AG09309 (cell line): Measurements from ENCODE around the gene TREM1.

Experiments used
- DNase-seq: peaks from one replicate; pipeline ENCODE4 v3.0.0-alpha.2; 2010; ENCODE audit warnings: low read depth
- H3K4me3 ChIP-seq: 2 replicates; pipeline ENCODE4 v1.5.1; 2011; ENCODE audit warnings: mild to moderate bottlenecking, low read depth, low read length, moderate library complexity; ENCODE audit not compliant: control insufficient read depth
- TF ChIP-seq, protein P1 (sequence below): IDR thresholded peaks from 2 replicates; pipeline ENCODE4 v1.5.1; 2011; ENCODE audit warnings: mild to moderate bottlenecking, low read depth, low read length, inconsistent platforms; ENCODE audit not compliant: insufficient read depth, control insufficient read depth; ENCODE audit errors: missing control alignments

TREM1 gene

DNA sequence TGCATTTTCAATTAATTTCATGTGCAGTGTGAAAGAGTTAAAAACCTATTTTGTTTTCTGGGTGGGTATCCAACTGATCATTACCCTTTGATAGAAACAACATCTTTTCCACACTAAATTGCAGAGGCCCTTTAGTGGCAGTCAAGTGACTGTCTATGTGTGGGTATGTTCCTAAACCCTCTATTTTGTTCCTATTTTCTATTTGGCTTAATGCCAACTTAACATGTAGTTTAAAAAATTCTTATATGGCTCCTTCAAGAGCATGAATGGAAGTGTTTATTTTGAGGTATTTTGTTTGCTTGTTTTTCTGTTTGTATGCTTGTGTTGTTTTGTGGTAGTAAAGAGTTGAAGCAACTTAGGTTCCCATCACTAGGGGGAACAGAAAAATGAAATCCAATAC is 19.9 kb downstream of the TREM1 start:
- H3K4me3 ChIP-seq = no peak overlapping the region
- no peak for DNase-seq
- TF ChIP-seq, protein P1, sequence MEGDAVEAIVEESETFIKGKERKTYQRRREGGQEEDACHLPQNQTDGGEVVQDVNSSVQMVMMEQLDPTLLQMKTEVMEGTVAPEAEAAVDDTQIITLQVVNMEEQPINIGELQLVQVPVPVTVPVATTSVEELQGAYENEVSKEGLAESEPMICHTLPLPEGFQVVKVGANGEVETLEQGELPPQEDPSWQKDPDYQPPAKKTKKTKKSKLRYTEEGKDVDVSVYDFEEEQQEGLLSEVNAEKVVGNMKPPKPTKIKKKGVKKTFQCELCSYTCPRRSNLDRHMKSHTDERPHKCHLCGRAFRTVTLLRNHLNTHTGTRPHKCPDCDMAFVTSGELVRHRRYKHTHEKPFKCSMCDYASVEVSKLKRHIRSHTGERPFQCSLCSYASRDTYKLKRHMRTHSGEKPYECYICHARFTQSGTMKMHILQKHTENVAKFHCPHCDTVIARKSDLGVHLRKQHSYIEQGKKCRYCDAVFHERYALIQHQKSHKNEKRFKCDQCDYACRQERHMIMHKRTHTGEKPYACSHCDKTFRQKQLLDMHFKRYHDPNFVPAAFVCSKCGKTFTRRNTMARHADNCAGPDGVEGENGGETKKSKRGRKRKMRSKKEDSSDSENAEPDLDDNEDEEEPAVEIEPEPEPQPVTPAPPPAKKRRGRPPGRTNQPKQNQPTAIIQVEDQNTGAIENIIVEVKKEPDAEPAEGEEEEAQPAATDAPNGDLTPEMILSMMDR = no peak

DNA sequence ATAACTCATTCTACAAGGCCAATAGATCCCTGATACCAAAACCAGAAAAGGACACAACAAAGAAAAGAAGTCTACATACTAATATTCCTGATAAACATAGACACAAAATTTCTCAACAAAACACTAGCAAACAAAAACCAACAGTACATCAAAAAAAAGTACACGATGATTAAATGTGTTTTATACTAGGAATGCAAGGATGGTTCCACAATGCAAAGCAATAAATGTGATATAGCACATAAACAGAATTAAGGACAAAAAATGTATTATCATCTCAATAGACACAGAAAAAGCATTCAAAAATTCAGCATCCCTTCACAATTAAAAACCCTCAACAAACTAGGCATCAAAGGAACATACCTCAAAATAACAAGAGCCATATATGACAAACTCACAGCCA is 23.2 kb downstream of the TREM1 start:
- TF ChIP-seq, protein P1 = no peak
- no peak for DNase-seq
- no peak overlapping the region for H3K4me3 ChIP-seq

DNA sequence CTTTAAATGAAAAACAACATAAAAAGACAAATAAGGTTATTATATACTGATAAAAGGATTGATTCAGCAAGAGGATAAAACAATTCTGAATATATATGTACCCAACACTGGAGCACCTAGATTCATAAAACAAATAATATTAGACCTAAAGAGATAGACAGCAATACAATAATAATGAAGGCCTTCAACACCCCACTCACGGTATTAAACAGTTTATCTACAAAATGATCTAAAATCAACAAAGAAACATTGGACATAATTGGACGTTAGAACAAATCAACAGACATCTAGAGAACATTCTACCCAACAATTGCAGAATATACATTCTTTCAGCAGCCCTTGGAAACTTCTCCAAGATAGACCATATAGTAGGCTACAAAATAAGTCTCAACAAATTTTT is 24.1 kb downstream of the TREM1 start:
- no peak overlapping the region for H3K4me3 ChIP-seq
- TF ChIP-seq, protein P1 = no peak
- no peak for DNase-seq

DNA sequence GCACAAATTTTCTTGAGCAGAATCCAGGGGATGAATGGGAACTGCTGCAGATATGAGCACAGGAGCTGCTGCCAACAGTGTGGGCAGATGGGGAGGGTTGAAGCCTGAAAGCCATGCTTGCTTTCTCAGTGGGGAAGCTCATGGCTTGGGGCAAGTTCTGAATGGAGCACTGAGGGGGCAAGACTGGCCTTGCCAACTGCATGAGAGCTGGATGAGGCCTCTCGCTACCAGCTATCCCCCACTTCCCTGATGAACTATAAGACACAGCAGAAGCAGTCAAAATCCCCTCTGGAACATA is 28.3 kb downstream of the TREM1 start:
- no peak overlapping the region for H3K4me3 ChIP-seq
- no peak for DNase-seq
- TF ChIP-seq, protein P1 = no peak

DNA sequence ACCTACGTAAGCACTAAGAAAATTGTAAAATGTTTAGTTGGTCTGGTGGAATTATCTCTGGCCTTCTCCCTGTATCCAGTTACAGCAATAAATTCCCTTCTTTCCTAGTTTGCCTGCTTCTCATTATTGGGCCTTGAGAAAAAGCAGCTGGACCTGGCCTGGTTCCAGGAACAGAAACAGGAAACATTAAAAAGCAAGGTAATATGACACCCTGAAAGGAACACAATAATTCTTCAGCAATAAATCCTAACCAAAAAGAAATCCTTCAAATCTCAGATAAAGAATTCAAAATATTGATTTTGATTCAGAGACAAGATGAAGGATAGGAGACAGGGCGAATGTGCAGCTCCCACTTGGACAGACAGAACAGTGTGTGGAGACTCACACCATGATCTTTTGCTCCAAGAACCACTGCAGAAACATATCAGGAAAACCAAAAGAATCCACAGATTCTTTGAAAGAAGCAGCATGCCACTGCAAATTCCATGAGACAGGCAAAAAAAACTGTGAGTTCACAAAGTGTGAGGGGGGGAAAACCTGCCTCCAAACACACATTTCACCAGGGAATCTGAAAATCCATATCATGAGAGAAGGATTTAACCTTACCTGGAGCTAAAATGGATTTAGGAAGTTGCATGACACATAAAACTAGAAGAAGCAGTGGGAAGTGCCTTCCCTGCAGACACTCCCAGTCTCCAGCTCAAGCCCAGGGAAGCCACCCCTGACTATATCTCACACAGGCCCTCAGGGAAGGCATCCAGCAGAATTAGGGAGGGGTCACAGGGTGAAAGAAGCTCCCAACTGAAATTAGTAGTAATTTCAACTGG is 28.9 kb downstream of the TREM1 start:
- TF ChIP-seq, protein P1 = no peak
- DNase-seq = peak; percentile 53
- H3K4me3 ChIP-seq = no peak overlapping the region

DNA sequence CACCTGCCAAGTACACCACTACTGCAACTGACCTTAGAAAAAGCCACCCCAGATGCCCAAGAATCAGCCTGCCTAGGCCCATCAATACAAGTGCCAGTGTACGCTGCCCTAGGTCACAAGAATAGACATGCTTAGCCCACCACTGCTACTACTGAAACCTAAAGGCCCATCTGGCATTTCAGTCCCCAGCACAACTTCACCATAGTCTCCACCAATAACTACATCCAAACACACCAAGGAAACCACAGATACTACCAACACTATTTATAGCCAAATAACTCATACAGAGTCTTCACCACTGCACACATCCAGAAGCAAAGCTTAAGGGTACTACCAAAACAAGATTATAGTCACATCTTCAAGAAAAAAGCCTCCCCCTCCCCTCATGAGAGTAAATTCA is 30.1 kb downstream of the TREM1 start:
- no peak for DNase-seq
- H3K4me3 ChIP-seq = no peak overlapping the region
- TF ChIP-seq, protein P1 = no peak
